G401.6 (cell line): ENCODE data around the gene ARID4B.
"Not testable (repeated sequence)": the region's sequence is repeated elsewhere in the genome, so short reads cannot be mapped to it uniquely, and the experiment has no call there.

Experiments
- FAIRE-seq: peaks from 2 replicates; lab custom pipeline; 2012; peaks lifted over from hg19 to GRCh38; lab: Jason Lieb, UNC

The ARID4B gene

GRCh38 chr1:235221653-235222375 is 106.2 kb downstream of the ARID4B start:
- FAIRE-seq: peak; percentile 92

DNA sequence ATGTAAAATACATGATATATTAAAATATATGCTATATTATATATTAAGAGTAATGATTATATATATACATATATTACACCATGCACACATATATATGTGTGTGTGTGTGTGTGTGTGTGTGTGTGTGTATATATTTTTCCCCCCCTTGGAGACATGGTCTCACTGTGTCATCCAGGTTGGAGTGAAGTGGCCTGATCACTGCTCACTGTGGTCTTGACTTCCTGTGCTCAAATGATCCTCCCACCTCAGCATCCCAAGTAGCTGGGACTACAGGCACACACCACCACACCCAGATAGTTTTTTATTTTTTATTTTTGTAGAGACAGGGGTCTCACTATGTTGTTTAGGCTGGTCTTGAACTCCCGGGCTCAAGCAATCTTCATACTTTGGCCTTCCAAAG is 112.5 kb downstream of the ARID4B start:
- no peak for FAIRE-seq

GRCh38 chr1:235214962-235215361 is 113.0 kb downstream of the ARID4B start:
- FAIRE-seq: not testable (repeated sequence)

DNA sequence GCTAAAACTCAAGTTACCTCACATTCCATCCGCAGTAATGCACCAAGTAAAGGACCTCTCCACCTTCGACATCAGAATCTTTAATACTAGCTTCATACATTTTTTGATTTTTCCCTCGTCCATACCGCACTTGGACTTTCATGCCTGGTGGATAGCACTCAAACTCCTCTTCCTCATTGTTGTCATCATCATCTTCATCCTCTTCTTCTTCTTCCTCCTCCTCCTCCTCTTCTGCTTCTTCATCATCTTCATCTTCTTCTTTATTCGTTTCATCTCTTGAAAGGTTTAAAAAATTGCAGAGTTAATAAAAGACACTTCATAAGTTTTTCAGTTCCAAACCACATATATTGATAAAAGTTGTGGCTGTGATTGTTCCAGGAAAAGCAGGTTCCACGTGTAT is 114.2 kb downstream of the ARID4B start:
- no peak for FAIRE-seq

DNA sequence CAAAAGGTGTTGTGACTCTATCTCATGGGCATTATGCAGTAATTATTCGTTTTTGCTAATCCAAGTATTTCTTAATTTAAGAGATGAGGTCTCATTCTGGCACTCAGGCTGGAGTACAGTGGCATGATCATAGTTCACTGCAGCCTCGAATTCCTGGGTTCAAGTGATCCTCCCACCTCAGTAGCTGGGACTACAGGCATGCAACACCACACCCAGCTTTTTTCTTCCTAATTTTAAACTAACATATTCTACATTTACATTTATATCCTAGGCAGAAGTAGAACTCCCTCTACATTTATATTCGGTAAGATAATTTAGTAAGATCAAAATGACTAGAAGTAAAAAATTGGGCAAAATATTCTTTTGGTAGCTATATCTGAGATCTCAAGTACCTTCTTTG is 116.5 kb downstream of the ARID4B start:
- no peak for FAIRE-seq

- FAIRE-seq: no peak
Observed at GRCh38 chr1:235207209-235207565, 120.8 kb downstream of the ARID4B start.

- FAIRE-seq: no peak
Observed at GRCh38 chr1:235206533-235207208, 121.3 kb downstream of the ARID4B start.

DNA sequence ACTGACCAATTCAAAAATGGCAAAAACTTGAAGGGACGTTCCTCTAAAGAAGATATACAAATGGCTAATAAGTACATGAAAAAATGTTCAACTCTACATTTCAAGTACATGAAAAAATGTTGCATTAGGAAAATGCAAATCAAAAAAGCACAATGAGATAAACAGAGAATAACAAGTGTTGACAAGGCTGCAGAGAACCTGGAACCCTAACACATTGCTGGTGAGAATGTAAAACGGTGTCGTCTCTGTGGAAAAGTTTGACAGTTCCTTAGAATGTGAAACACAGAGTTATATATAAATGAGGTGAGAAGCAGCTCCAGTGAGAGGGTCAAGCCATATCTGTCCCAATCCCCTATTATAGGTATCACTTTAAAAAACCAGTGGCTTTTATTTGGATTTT is 122.3 kb downstream of the ARID4B start:
- FAIRE-seq: no peak

GRCh38 chr1:235203428-235203827 is 124.6 kb downstream of the ARID4B start:
- no peak for FAIRE-seq

DNA sequence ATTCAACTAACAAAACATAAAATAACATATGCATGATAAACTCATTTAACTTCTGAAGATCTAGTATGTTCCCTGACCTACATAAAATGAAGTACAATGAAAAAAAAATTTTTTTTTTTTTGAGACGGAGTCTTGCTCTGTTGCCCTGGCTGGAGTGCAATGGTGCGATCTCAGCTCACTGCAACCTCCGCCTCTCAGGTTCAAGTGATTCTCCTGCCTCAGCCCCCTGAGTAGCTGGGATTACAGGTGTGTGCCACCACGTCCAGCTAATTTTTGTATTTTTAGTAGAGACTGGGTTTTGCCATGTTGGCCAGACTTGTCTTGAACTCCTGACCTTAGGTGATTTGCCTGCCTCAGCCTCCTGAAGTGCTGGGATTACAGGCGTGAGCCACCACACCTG is 125.5 kb downstream of the ARID4B start:
- not testable (repeated sequence) for FAIRE-seq

GRCh38 chr1:235199441-235199840 is 128.5 kb downstream of the ARID4B start:
- FAIRE-seq: peak; percentile 86

DNA sequence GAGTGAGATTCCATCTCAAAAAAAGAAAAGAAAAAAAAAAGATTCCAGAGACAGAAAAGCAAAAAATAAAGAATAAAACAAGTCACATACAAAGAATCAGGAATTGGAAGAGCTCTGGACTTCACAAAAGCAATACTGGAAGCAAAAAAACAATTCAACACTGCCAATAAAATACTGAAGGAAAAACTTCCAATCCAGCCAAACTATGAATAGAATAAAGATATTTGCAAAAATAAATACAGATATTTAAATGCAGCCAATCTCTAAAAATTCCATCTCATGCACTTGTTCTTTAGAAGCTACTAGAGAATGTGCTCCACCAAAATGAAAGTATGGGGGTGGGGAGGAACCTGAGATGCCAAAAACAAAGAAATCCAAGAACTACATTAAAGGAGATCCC is 137.5 kb downstream of the ARID4B start:
- FAIRE-seq: no peak

GRCh38 chr1:235187316-235187715 is 140.7 kb downstream of the ARID4B start:
- no peak for FAIRE-seq

GRCh38 chr1:235181561-235182245 is 146.3 kb downstream of the ARID4B start:
- FAIRE-seq: no peak

DNA sequence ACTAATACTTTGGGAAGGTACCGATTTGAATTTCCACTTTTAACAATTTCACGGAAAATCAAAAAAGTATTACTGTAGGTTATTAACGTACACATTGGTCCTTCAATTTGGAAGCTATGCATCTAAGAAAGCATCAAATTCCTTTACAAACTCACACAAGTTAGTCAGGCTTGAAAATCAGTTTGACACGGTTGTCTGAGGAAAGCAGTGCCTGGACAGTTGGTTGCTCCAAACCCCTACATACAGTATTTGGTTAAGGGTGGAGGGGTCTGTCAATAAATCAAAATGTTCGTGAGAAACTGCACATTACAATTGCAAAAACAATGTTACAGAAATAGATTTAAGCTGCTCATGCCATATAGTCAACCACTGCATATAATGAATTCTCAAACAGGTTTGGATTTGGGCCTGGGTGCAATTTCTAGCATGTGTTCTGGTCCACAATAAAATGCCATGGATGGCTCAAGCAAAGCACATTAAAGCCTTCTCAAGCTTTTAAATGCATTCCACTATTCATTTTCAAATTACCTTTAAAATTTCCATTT is 147.0 kb downstream of the ARID4B start:
- FAIRE-seq: no peak

DNA sequence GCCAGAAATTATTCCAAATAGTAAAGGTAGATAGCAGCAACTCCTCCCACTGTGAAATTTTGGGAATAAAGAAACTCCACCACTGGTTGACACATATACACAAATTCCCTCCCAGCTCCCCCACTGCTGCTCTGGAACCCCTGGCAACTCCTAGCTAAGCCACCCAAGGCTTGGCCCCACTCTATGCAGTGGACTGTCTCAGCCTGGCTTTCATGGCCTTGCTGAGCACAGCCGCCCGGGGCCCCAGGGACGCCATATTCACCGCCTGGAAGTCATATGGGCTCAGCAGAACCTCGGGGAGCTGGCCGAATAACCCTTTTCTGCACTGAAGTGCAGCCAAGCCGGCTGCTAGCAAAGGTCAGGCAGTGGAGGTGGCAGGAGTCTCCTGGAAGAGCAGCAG is 151.5 kb downstream of the ARID4B start:
- FAIRE-seq: no peak

DNA sequence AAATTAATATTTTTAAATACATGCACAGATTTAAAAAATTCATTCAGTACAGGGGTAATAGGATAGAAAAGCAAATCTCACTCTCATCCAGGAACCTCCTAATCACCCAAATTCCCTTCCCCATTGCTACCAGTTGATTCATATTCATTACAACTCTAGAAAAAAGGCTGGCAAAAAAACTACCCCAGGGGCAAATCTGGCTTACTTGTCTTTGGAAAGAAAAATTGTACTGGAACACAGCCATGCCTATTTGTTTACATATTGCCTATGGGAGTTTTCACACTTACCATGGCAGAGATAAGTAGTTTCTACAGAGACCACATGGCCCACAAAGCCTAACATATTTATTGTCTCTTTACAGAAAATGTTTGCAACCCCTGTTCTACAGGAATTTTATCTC is 158.0 kb downstream of the ARID4B start:
- no peak for FAIRE-seq

GRCh38 chr1:235168375-235168774 is 159.6 kb downstream of the ARID4B start:
- FAIRE-seq: no peak

- no peak for FAIRE-seq
Observed at GRCh38 chr1:235161685-235162327, 166.2 kb downstream of the ARID4B start.

GRCh38 chr1:235160957-235161684 is 166.9 kb downstream of the ARID4B start, which contains the start of gene RBM34:
Gene RBM34, minus strand, starts transcription at chr1:235161250. Its CDS starts 24 bp downstream, at chr1:235161226.
- FAIRE-seq: no peak

- no peak for FAIRE-seq
Observed at GRCh38 chr1:235160383-235160956, 167.5 kb downstream of the ARID4B start.
